OCI-LY7 (cell line): Measurements from ENCODE around the gene SLC22A4. TPM values are rescaled to one million over a fixed set of nuclear protein-coding genes. Genes with fewer than 3 reads are reported as not detected.

ENCODE experiments used
- BruUV-seq: library from RNA; stranded (reverse); fragments of 400-500 nt; replicated peaks from 2 replicates; lab custom pipeline; 2021; lab: Mats Ljungman, UMichigan
- CTCF ChIA-PET: fragments of 300-600 bp; sonication (Branson Sonifier 250); formaldehyde crosslinking; loops from one replicate; lab custom pipeline; 2022; ENCODE audit warnings: antibody characterized with exemption; ENCODE audit not compliant: unreplicated experiment; lab: Charles Lee
- POLR2A ChIA-PET: fragments of 300-600 bp; sonication (Branson Sonifier 250); formaldehyde crosslinking; loops from one replicate; lab custom pipeline; 2022; ENCODE audit warnings: antibody characterized with exemption; lab: Charles Lee
- DNase-seq: peaks from one replicate; pipeline ENCODE4 v3.0.0-alpha.2; 2015; ENCODE audit warnings: low spot score
- H2AFZ ChIP-seq: fragments of 200-600 bp; sonication (generic), shearing (Covaris generic); 2 replicates; pipeline ENCODE4 v1.6.1; 2014; ENCODE audit warnings: mild to moderate bottlenecking, antibody characterized with exemption, low read length, moderate library complexity
- H3K27ac ChIP-seq: fragments of 200-600 bp; sonication (generic); 2 replicates; pipeline ENCODE4 v1.5.1; 2014; ENCODE audit warnings: mixed run types, low read depth, mild to moderate bottlenecking, moderate library complexity, low read length, inconsistent platforms; ENCODE audit not compliant: poor library complexity, severe bottlenecking
- H3K36me3 ChIP-seq: fragments of 200-600 bp; sonication (generic); 2 replicates; pipeline ENCODE4 v1.6.1; 2014; ENCODE audit warnings: mild to moderate bottlenecking, antibody characterized with exemption, low read length, moderate library complexity, mixed read lengths; ENCODE audit not compliant: insufficient read depth
- H3K4me1 ChIP-seq: fragments of 200-600 bp; sonication (generic); 2 replicates; pipeline ENCODE4 v1.5.1; 2014; ENCODE audit warnings: mild to moderate bottlenecking, low read length; ENCODE audit not compliant: insufficient read depth, poor library complexity, severe bottlenecking
- H3K4me2 ChIP-seq: fragments of 200-600 bp; sonication (generic); 2 replicates; pipeline ENCODE4 v1.6.1; 2014; ENCODE audit warnings: mild to moderate bottlenecking, low read length
- H3K4me3 ChIP-seq: fragments of 200-600 bp; sonication (generic); 2 replicates; pipeline ENCODE4 v1.5.1; 2014; ENCODE audit warnings: mild to moderate bottlenecking, low read depth, low read length; ENCODE audit not compliant: poor library complexity, severe bottlenecking
- H3K79me2 ChIP-seq: fragments of 200-600 bp; sonication (generic); 2 replicates; pipeline ENCODE4 v1.6.1; 2016; ENCODE audit warnings: low read depth, mild to moderate bottlenecking, low read length, moderate library complexity, mixed read lengths; ENCODE audit not compliant: insufficient read depth
- H3K9me2 ChIP-seq: fragments of 200-600 bp; sonication (generic); 2 replicates; pipeline ENCODE4 v1.6.1; 2016; ENCODE audit warnings: mild to moderate bottlenecking, low read length, mixed read lengths; ENCODE audit not compliant: insufficient read depth
- H3K9me3 ChIP-seq: fragments of 200-600 bp; sonication (generic); 2 replicates; pipeline ENCODE4 v1.6.1; 2014; ENCODE audit warnings: mild to moderate bottlenecking, mixed run types, low read length, mixed read lengths
- H4K20me1 ChIP-seq: fragments of 200-600 bp; sonication (generic); 2 replicates; pipeline ENCODE4 v1.6.1; 2014; ENCODE audit warnings: mild to moderate bottlenecking, antibody characterized with exemption, low read length, moderate library complexity, mixed read lengths; ENCODE audit not compliant: insufficient read depth
- EZH2phosphoT487 ChIP-seq: fragments of 200-600 bp; sonication (generic); IDR thresholded peaks from 2 replicates; pipeline ENCODE4 v1.6.1; 2018; ENCODE audit warnings: low read depth, borderline replicate concordance, mild to moderate bottlenecking, mixed run types, antibody characterized with exemption, low read length, moderate library complexity, mixed read lengths
- intact Hi-C: fragments of 100-400 bp; cut with micrococcal nuclease; formaldehyde crosslinking; loops from one replicate; pipeline ENCODE4 v1.10.0; 2022; ENCODE audit not compliant: unreplicated experiment
- total RNA-seq, 2 experiments: library from RNA; depleted of rRNA in 1 of 2; stranded (reverse); fragments of >200 nt in 1 of 2; shearing (Covaris generic) in 1 of 2; gene quantifications; 2 replicates each; pipeline ENCODE4 v1.2.3, GENCODE V29; 2014 to 2022
- TF ChIP-seq, protein P1 (sequence below): fragments of 200-600 bp; sonication (generic); conservative IDR thresholded peaks from 2 replicates; pipeline ENCODE4 v1.5.1; 2014; ENCODE audit warnings: mild to moderate bottlenecking, antibody characterized with exemption, low read length, moderate library complexity, mixed read lengths

SLC22A4 gene
- total RNA-seq, 2 experiments from 2014 or later = not detected

DNA sequence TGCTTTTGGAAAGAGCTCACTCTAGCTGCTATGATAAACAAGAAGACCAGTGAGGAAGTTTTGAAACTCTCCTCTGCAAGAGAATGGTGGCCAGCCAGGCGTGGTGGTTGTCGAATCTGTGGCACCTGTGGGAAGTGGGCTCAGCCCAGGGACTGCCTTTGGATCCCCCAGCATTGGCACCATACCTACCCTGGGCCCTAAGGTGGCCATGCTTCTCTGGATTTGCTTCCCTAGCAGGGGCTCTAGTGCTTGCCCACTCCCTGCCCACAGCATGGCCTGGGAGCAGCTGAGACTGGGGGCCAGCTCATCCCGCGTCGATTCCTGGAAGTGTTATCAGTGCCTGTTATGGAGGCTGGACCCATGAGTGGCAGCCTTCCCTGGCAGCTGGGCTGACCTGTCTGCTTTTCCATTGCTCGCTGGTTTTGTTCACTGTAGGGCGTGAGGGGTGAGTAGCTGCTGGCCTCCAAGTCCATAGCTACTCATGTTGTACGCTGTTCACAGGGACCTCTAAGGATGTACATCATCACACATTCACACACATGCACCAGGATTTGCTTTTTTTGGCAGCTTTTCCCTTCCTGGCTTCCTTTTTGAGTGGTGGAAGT lies 2.3 kb downstream of the SLC22A4 start:
- POLR2A ChIA-PET = no interaction called here
- intact Hi-C loops = no loop called here
- CTCF ChIA-PET = no interaction called here
- H3K9me3 ChIP-seq = no peaks in the 10 kb centered on the region
- H3K27ac ChIP-seq = no peak overlapping the region
- no peak for DNase-seq
- H3K9me2 ChIP-seq = no peaks in the 10 kb centered on the region
- no peaks in the 10 kb centered on the region for H3K4me1 ChIP-seq
- TF ChIP-seq, protein P1, sequence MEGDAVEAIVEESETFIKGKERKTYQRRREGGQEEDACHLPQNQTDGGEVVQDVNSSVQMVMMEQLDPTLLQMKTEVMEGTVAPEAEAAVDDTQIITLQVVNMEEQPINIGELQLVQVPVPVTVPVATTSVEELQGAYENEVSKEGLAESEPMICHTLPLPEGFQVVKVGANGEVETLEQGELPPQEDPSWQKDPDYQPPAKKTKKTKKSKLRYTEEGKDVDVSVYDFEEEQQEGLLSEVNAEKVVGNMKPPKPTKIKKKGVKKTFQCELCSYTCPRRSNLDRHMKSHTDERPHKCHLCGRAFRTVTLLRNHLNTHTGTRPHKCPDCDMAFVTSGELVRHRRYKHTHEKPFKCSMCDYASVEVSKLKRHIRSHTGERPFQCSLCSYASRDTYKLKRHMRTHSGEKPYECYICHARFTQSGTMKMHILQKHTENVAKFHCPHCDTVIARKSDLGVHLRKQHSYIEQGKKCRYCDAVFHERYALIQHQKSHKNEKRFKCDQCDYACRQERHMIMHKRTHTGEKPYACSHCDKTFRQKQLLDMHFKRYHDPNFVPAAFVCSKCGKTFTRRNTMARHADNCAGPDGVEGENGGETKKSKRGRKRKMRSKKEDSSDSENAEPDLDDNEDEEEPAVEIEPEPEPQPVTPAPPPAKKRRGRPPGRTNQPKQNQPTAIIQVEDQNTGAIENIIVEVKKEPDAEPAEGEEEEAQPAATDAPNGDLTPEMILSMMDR = no peak
- no peak for TF ChIP-seq EZH2phosphoT487
- no TSS peak for BruUV-seq
- H4K20me1 ChIP-seq = no peaks in the 10 kb centered on the region
- no peak overlapping the region for H2AFZ ChIP-seq
- no peaks in the 10 kb centered on the region for H3K36me3 ChIP-seq
- H3K4me2 ChIP-seq = no peak overlapping the region
- no peaks in the 10 kb centered on the region for H3K79me2 ChIP-seq
- no peak overlapping the region for H3K4me3 ChIP-seq

DNA sequence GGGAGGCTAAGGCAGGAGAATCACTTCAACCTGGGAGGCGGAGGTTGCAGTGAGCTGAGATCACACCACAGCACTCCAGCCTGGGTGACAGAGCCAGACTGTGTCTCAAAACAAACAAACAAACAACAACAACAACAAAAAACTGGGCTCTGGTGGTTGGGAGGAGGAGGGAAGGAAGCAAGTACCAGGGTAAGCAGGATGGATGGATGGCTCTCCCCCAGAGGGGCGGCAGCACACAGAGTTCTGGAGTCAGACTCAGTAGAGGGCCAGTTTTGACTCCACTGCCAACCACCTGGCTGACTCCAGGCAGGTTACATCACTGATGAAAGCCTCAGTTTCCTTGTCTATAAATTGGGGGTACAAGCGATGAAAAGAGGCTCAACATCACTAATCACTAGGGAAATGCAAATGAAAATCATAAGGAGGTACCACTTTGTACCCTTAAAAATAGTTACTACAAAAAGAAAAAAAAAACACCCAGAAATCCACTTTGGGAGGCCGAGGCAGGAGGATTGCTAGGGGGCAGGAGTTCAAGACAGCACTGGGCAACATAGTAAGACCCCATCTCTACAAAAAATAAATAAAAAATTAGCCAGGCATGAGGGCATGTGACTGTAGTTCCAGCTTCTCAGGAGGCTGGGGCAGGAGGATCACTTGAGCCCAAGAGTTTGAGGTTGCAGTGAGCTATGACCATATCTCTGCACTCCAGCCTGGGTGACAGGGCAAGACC lies 3.2 kb downstream of the SLC22A4 start:
- H3K36me3 ChIP-seq = no peaks in the 10 kb centered on the region
- no peak overlapping the region for H2AFZ ChIP-seq
- no peak overlapping the region for H3K4me2 ChIP-seq
- no peak overlapping the region for H3K4me3 ChIP-seq
- H3K79me2 ChIP-seq = no peaks in the 10 kb centered on the region
- H3K27ac ChIP-seq = no peak overlapping the region
- no TSS peak for BruUV-seq
- no peaks in the 10 kb centered on the region for H3K9me3 ChIP-seq
- intact Hi-C loops = no loop called here
- POLR2A ChIA-PET = interaction anchor here (1.3 kb wide), 1 partner anchor 11 kb away, joined by 3 read pairs; no protein-coding TSS in a partner anchor
- no peaks in the 10 kb centered on the region for H3K9me2 ChIP-seq
- TF ChIP-seq, protein P1 = no peak
- TF ChIP-seq EZH2phosphoT487 = no peak
- H4K20me1 ChIP-seq = no peaks in the 10 kb centered on the region
- CTCF ChIA-PET = interaction anchor here (0.8 kb wide), 1 partner anchor 14 kb away, joined by 3 read pairs; no protein-coding TSS in a partner anchor
- DNase-seq = no peak
- no peaks in the 10 kb centered on the region for H3K4me1 ChIP-seq
